SH-SY5Y (cell line): ENCODE results near the gene PLEKHA6.

Experiments
- GATA2 ChIP-seq: IDR thresholded peaks from 2 replicates; pipeline ENCODE4 v1.6.1; 2011; ENCODE audit warnings: mild to moderate bottlenecking, low read depth, low read length
- GATA3 ChIP-seq: IDR thresholded peaks from 2 replicates; pipeline ENCODE4 v1.6.1; 2011; ENCODE audit warnings: low read depth, mild to moderate bottlenecking, low read length, moderate library complexity

- no peak for TF ChIP-seq GATA2
- no peak for TF ChIP-seq GATA3
These were observed 3.2 kb upstream of the PLEKHA6 start for GRCh38 chr1:204362984-204363334.
